GM19328 (cell line): ENCODE data around the gene APELA.
"Not testable (repeated sequence)": the region's sequence is repeated elsewhere in the genome, so short reads cannot be mapped to it uniquely, and the experiment has no call there.

ENCODE experiments used
- ATAC-seq: cut with Tn5 transposase; IDR thresholded peaks from one replicate; pipeline ENCODE4 v1.9.1; 2021; ENCODE audit warnings: mild to moderate bottlenecking, moderate library complexity; ENCODE audit not compliant: unreplicated experiment

APELA gene

DNA sequence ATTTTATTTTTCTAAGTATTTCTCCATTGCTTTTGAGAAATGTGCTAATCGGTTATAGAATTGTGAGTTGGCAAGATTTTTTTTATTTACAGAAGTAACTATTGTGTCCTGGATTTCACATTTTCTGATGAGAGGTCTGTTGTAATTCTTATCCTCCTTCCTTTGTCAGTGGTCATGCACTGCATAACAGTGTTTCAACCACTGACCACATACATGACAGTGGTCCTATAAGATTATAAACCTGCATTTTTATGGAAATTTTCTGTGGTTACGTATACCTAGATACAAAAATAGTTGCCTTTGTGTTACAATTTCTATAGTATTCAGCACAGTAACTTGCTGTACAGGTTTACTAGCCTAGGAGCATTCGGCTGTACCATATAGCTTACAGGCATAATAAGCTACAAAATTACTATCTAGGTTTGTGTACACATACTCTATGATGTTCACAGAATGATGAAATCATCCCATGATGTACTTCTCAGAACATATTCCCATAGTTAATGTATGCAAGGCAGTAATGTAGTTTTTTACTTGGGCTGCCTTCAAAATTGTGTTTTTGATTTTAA is 47.8 kb downstream of the APELA start:
- no peak for ATAC-seq

DNA sequence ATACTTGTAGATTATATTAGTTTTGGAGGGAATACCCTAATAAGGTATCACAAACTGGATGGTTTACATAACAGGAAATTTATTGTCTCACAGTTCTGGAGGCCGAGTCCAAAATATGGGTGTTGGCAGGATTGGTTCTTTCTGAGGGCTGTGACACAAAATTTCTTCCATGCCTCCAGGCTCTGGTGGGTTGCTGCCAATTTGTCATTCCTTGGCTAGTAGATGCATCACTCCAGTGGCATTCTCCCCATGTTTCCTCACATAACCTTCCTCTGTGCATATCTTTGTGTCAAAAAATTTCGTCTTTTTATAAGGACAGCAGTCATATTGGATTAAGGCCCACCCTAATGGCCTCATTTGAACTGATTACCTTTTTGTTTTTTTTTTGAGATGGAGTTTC is 49.3 kb downstream of the APELA start:
- ATAC-seq: no peak

- ATAC-seq: not testable (repeated sequence)
These were observed 50.1 kb downstream of the APELA start for GRCh38 chr4:164927101-164927500.

GRCh38 chr4:164930647-164931046 is 53.7 kb downstream of the APELA start:
- ATAC-seq: no peak

DNA sequence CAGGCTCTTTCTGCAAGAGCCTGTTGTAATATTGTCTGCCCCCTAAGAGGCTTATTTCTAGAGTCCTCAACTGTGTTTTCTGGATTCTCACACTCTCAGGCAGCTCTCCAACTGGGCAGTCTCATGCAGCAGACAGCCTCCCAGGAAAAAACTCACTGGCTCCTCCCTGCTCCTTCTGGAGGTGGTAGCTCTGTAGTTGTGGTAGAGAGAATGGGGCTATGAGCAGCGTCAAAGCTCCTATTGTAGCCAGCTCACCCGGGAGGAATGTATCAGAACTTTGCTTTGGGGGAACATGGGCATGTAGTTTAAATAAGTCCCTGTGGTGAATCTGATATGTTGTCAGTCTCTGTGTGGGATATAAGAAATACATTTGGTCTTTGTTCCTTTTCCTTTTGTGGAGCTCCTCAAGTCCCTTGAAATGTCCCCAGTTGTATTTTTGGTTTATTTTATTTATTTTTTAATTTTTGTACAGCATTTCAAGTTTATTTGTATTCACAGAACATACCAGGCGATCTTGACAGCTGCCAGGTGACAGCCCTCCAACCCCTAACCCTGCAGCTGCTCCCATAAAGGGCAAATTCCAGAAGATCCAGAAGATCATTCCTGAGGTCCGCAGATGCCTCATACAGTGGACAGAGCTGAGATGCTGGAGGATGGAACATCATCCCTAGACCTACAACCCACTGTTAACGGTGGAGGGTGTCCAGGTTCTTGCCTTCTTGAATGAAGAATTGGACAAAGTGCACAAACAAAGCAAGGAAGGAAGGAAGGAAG is 54.8 kb downstream of the APELA start:
- no peak for ATAC-seq

DNA sequence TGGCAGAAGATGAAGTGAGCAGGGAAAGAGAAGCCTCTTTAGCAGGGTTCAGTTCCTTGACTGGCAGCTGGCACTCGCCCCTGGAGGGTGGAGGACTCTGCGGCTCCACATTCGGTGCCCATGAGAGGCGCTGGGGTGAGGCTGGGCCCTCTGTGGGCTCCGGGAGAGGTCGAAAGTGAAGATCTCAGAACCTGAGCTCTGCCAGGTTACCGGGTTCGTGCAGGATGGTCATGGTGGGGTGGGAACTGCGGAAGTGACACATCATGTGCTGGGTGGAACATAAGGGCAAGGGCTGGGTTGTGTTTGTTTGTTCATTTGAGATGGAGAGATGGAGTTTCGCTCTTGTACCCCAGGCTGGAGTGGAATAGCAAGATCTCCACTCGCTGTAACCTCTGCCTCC is 56.3 kb downstream of the APELA start:
- no peak for ATAC-seq

DNA sequence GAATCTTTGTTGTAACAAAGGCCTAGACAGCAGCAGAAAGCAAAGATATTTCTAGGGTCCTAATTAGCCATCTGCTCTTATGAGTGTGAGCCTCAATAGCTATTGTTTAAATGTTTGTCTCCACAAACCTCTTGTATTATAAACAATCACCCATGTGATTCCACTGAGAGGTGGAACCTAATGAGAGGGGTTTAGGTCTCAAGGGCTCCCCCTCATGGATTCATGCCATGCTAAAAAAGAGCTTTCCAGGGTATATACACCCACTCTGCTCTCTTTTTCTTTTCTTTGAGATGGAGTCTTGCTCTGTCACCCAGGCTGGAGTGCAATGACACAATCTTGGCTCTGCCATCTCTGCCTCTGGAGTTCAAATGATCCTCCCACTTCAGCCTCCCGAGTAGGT is 58.4 kb downstream of the APELA start:
- ATAC-seq: peak; percentile 58

- ATAC-seq: peak; percentile 43
These were observed 59.1 kb downstream of the APELA start for GRCh38 chr4:164935865-164936606.

- no peak for ATAC-seq
These were observed 60.7 kb downstream of the APELA start for GRCh38 chr4:164937576-164938270.

GRCh38 chr4:164943192-164943591 is 66.2 kb downstream of the APELA start:
- ATAC-seq: no peak

DNA sequence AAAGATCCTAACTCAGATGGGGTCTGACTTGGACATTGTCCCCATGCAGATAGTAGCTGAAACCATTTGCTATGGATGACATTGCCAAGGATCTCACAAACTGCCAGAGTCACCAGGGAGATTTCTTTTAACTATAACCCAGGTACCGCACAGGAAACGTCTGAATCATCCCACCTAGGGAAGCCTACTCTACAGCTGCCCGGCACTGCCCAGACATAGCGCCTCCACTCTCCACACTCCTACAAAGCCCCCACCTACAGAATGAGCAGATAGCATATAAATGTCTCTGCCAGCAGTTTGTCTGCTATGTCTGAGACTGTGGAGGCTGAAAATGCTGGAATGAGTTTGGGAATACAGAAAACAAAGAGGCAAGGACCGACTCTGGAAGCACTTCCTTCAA is 68.2 kb downstream of the APELA start:
- ATAC-seq: no peak

DNA sequence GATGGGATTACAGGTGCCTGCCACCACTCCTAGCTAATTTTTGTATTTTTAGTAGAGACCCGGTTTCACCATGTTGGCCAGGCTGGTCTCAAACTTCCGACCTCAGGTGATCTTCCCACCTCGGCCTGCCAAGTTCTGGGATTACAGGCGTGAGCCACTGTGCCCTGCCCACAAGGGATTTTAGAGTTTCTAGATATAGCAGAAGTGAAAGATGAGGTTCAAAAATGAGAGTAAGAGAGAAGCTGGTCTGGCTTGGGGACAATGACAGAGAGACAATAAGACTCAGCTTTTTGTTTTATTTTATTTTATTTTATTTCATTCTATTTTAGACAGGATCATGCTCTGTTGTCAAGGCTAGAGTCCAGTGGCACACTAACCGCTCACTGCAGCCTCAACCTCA is 69.8 kb downstream of the APELA start:
- ATAC-seq: no peak
